IMR-90 (cell line): ENCODE measurements around the gene SLC4A4. TPM values are rescaled to one million over a fixed set of nuclear protein-coding genes. Genes with fewer than 3 reads are reported as not detected.

Source experiments
- ATAC-seq: fragments of 200-7000 bp; cut with Tn5 transposase; 2 replicates; pipeline ENCODE4 v1.9.1; 2020; ENCODE audit warnings: low read depth, mild to moderate bottlenecking, moderate library complexity
- BruUV-seq: library from RNA; stranded (reverse); fragments of 400-500 nt; replicated peaks from 2 replicates; lab custom pipeline; 2021; lab: Mats Ljungman, UMichigan
- CTCF ChIA-PET: fragments of 300-600 bp; formaldehyde crosslinking; extraction: SDS; loops from one replicate; lab custom pipeline; 2021; ENCODE audit warnings: antibody characterized with exemption; lab: Yijun Ruan, JAX
- POLR2A ChIA-PET: fragments of 300-600 bp; sonication (Branson Sonifier 250); formaldehyde crosslinking; loops from one replicate; lab custom pipeline; 2022; ENCODE audit warnings: antibody characterized with exemption; ENCODE audit not compliant: unreplicated experiment; lab: Charles Lee
- DNase-seq: peaks from one replicate; pipeline ENCODE4 v3.0.0; 2013
- H2AFZ ChIP-seq: replicated peaks from 2 replicates; pipeline ENCODE3; 2013; ENCODE audit warnings: low read length, mild to moderate bottlenecking; ENCODE audit not compliant: poor library complexity
- H2AK5ac ChIP-seq: 2 replicates; pipeline ENCODE4 v1.6.1; 2013; ENCODE audit warnings: low read depth, low read length, inconsistent platforms
- H2AK9ac ChIP-seq: replicated peaks from 2 replicates; pipeline ENCODE3; 2013; ENCODE audit warnings: mild to moderate bottlenecking, low read depth, low read length, moderate library complexity; ENCODE audit not compliant: poor library complexity
- H2BK120ac ChIP-seq: 2 replicates; pipeline ENCODE4 v1.6.1; 2013; ENCODE audit warnings: low read depth, low read length, inconsistent platforms
- H2BK15ac ChIP-seq: 3 replicates; pipeline ENCODE4 v1.6.1; 2013; ENCODE audit warnings: low read depth, low read length, inconsistent platforms
- H2BK20ac ChIP-seq: 2 replicates; pipeline ENCODE4 v1.6.1; 2013; ENCODE audit warnings: low read depth, mild to moderate bottlenecking, inconsistent platforms, low read length, moderate library complexity
- H2BK5ac ChIP-seq: 2 replicates; pipeline ENCODE4 v1.6.1; 2013; ENCODE audit warnings: mild to moderate bottlenecking, low read depth, low read length, inconsistent platforms; ENCODE audit not compliant: poor library complexity, severe bottlenecking
- H3K14ac ChIP-seq: replicated peaks from 2 replicates; pipeline ENCODE4 v1.6.1; 2013; ENCODE audit warnings: low read depth, low read length, inconsistent platforms
- H3K18ac ChIP-seq: 2 replicates; pipeline ENCODE4 v1.6.1; 2013; ENCODE audit warnings: low read depth, low read length, control low read depth
- H3K23ac ChIP-seq: 2 replicates; pipeline ENCODE4 v1.6.1; 2013; ENCODE audit warnings: low read depth, low read length, inconsistent platforms
- H3K27ac ChIP-seq: 2 replicates; pipeline ENCODE4 v1.5.1; 2013; ENCODE audit warnings: mild to moderate bottlenecking, control low read depth, low read length; ENCODE audit not compliant: insufficient read depth
- H3K27me3 ChIP-seq: 2 replicates; pipeline ENCODE4 v1.6.1; 2013; ENCODE audit warnings: low read length; ENCODE audit not compliant: control insufficient read depth, insufficient read depth
- H3K36me3 ChIP-seq: 2 replicates; pipeline ENCODE4 v1.6.1; 2013; ENCODE audit warnings: low read length, mixed read lengths; ENCODE audit not compliant: control insufficient read depth, insufficient read depth
- H3K4ac ChIP-seq: 2 replicates; pipeline ENCODE4 v1.6.1; 2013; ENCODE audit warnings: low read depth, low read length, inconsistent platforms
- H3K4me1 ChIP-seq: 2 replicates; pipeline ENCODE4 v1.6.1; 2013; ENCODE audit warnings: low read length, mixed read lengths; ENCODE audit not compliant: control insufficient read depth, insufficient read depth
- H3K4me2 ChIP-seq: 2 replicates; pipeline ENCODE4 v1.6.1; 2013; ENCODE audit warnings: low read depth, mild to moderate bottlenecking, control low read depth, low read length, moderate library complexity
- H3K4me3 ChIP-seq: 2 replicates; pipeline ENCODE4 v1.5.1; 2013; ENCODE audit warnings: low read depth, mild to moderate bottlenecking, control low read depth, low read length, moderate library complexity; ENCODE audit not compliant: insufficient read depth
- H3K56ac ChIP-seq: 2 replicates; pipeline ENCODE4 v1.6.1; 2013; ENCODE audit warnings: low read length, inconsistent platforms; ENCODE audit not compliant: insufficient read depth; ENCODE audit errors: extremely low read depth
- H3K79me1 ChIP-seq, 2 experiments: 2 replicates each; pipeline ENCODE4 v1.6.1; 2013; ENCODE audit warnings: low read length in 2 of 2, inconsistent platforms in 1 of 2, low read depth in 1 of 2
- H3K9ac ChIP-seq: 2 replicates; pipeline ENCODE4 v1.6.1; 2013; ENCODE audit warnings: low read depth, low read length, control low read depth
- H3K9me1 ChIP-seq: 2 replicates; pipeline ENCODE4 v1.6.1; 2013; ENCODE audit warnings: low read length, inconsistent platforms; ENCODE audit not compliant: insufficient read depth
- H3K9me3 ChIP-seq: 2 replicates; pipeline ENCODE4 v1.6.1; 2013; ENCODE audit warnings: low read length; ENCODE audit not compliant: control insufficient read depth, insufficient read depth
- H4K20me1 ChIP-seq: 2 replicates; pipeline ENCODE4 v1.6.1; 2013; ENCODE audit warnings: low read length, inconsistent platforms; ENCODE audit not compliant: insufficient read depth
- H4K5ac ChIP-seq: 2 replicates; pipeline ENCODE4 v1.6.1; 2013; ENCODE audit warnings: mild to moderate bottlenecking, low read depth, low read length, control low read depth
- H4K8ac ChIP-seq, 2 experiments: 2 replicates each; pipeline ENCODE4 v1.6.1; 2013; ENCODE audit warnings: low read depth in 2 of 2, low read length in 2 of 2, control low read depth in 1 of 2, inconsistent platforms in 1 of 2
- H4K91ac ChIP-seq: 2 replicates; pipeline ENCODE4 v1.6.1; 2013; ENCODE audit warnings: low read depth, low read length, inconsistent platforms; ENCODE audit not compliant: insufficient read depth
- CHD1 ChIP-seq: IDR thresholded peaks from 2 replicates; pipeline ENCODE4 v1.6.1; 2012; ENCODE audit warnings: low read depth, low read length, improper control_type of control experiment
- POLR2A ChIP-seq: IDR thresholded peaks from 2 replicates; pipeline ENCODE4 v1.6.1; 2012; ENCODE audit warnings: mild to moderate bottlenecking, low read depth, low read length
- RAD21 ChIP-seq: IDR thresholded peaks from 2 replicates; pipeline ENCODE4 v1.6.1; 2012; ENCODE audit warnings: low read length, improper control_type of control experiment
- WGBS, 2 experiments: methylation state at CpG; one replicate each; pipeline versions ENCODE4 v1.1.5 to v1.1.7; 2013; ENCODE audit warnings: missing lambda C conversion rate in 2 of 2; ENCODE audit not compliant: insufficient read length in 1 of 2; ENCODE audit errors: extremely low coverage in 2 of 2; 5-methylcytosine and 5-hydroxymethylcytosine counted together
- dilution Hi-C: fragments of 300-500 bp; cut with HindIII; formaldehyde crosslinking; loops from one replicate; pipeline ENCODE4 v1.14.3; 2018; ENCODE audit warnings: low sequenced_read_pairs; ENCODE audit not compliant: unreplicated experiment
- in situ Hi-C: fragments of 300-500 bp; cut with MboI; formaldehyde crosslinking; loops from 3 replicates; pipeline ENCODE4 v1.14.3; 2019; ENCODE audit warnings: low sequenced_read_pairs, inconsistent platforms, mixed read lengths
- intact Hi-C: fragments of 100-400 bp; cut with micrococcal nuclease; formaldehyde crosslinking; loops from 2 replicates; pipeline ENCODE4 v1.10.0; 2022
- polyA plus RNA-seq, 3 experiments: library from polyadenylated mRNA; depleted of rRNA; stranded (reverse); fragments of >200 nt; gene quantifications; 2 replicates each; pipeline ENCODE4 v1.2.3, GENCODE V29; 2012; ENCODE audit warnings: low replicate concordance in 1 of 3
- total RNA-seq: library from RNA; depleted of rRNA; stranded (reverse); fragments of >200 nt; gene quantifications from 2 replicates; pipeline ENCODE4 v1.2.3, GENCODE V29; 2012

Gene SLC4A4
- total and polyA plus RNA-seq, 2 of the 4 experiments (the other 2 are of a cell fraction) = 5.6 to 16.8 TPM

- H3K27ac ChIP-seq = peak overlapping the region; percentile 60; the same call in 1 of the 2 replicates
- H2AK9ac ChIP-seq = no peak overlapping the region
- dilution Hi-C loops = no loop called here
- ChIA-PET POLR2A (no interaction called here), CTCF (no interaction called here)
- H3K4ac ChIP-seq = peak overlapping the region; percentile 34
- no peaks in the 10 kb centered on the region for H4K20me1 ChIP-seq
- H3K9ac ChIP-seq = no peak overlapping the region
- H3K27me3 ChIP-seq = no peaks in the 10 kb centered on the region
- DNase-seq = no peak
- no peak overlapping the region for H3K56ac ChIP-seq
- TF ChIP-seq CHD1 (no peak), POLR2A (no peak), RAD21 (no peak)
- no peak overlapping the region for H3K4me2 ChIP-seq
- peaks cover 8% of the 10 kb centered on the region in 2 experiments for H3K79me1 ChIP-seq
- peaks cover 8% of the 10 kb centered on the region for H3K9me1 ChIP-seq
- peak overlapping the region; percentile 25; the same call in 1 of the 2 replicates for H4K5ac ChIP-seq
- peak overlapping the region; percentile 77 for H2BK20ac ChIP-seq
- H3K36me3 ChIP-seq = peaks cover 18% of the 10 kb centered on the region
- in situ Hi-C loops = no loop called here
- H3K23ac ChIP-seq = peak overlapping the region; percentile 63
- peak overlapping the region; percentile 22; the same call in 1 of the 2 replicates for H3K14ac ChIP-seq
- no peaks in the 10 kb centered on the region for H3K9me3 ChIP-seq
- H2BK15ac ChIP-seq = peak overlapping the region; percentile 34; the same call in 1 of the 3 replicates
- H2BK5ac ChIP-seq = peak overlapping the region; percentile 43
- no peak overlapping the region for H3K4me3 ChIP-seq
- H2AK5ac ChIP-seq = peak overlapping the region; percentile 57
- no peak overlapping the region for H2AFZ ChIP-seq
- no CpG with 5 or more reads among the region's 3 CpGs for WGBS, 2 experiments
- peak overlapping the region; percentile 81 for H3K18ac ChIP-seq
- no peak for ATAC-seq
- peak overlapping the region; percentile 77 for H2BK120ac ChIP-seq
- H3K4me1 ChIP-seq = peaks cover 11% of the 10 kb centered on the region
- BruUV-seq = no TSS peak
- peak overlapping the region; percentile 37 for H4K91ac ChIP-seq
- H4K8ac ChIP-seq = peak overlapping the region; percentile 22 to 48; a peak in 2 of 4 replicates
- intact Hi-C loops = no loop called here
These were observed 128.0 kb downstream of the SLC4A4 start for GRCh38 chr4:71466775-71467174.
